SU-DHL-6 (cell line): Measurements from ENCODE around the gene SST.

Experiments
- EZH2phosphoT487 ChIP-seq: fragments of 200-600 bp; sonication (generic), shearing (Covaris generic); conservative IDR thresholded peaks from 2 replicates; pipeline ENCODE4 v1.6.1; 2018; ENCODE audit warnings: mild to moderate bottlenecking, antibody characterized with exemption, low read length, moderate library complexity, mixed read lengths
- TF ChIP-seq, protein P1 (sequence below): fragments of 200-600 bp; sonication (generic); IDR thresholded peaks from one replicate; pipeline ENCODE4 v1.5.1; 2017; ENCODE audit warnings: antibody characterized with exemption, mild to moderate bottlenecking, low read length, moderate library complexity; ENCODE audit not compliant: insufficient read depth, poor library complexity, severe bottlenecking

DNA sequence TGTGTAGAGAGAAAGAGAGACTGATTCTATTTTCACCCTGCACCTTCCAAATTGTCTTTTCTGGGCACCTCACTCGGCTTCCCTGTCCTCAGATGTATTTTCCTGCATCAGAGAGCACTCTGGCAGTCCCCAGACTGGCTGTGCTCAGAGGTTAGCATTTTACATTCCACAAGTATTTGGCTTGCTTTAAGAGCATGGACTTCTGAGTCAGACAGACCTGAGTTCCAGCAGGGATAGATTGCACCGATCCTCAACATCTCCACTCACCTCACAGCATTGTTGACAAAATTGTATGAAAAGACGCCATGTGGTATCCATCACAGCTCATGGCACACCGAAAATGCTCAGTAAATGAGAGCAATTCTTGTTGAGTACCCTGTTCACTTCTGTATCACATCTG lies 45.6 kb downstream of the SST start:
- TF ChIP-seq, protein P1, sequence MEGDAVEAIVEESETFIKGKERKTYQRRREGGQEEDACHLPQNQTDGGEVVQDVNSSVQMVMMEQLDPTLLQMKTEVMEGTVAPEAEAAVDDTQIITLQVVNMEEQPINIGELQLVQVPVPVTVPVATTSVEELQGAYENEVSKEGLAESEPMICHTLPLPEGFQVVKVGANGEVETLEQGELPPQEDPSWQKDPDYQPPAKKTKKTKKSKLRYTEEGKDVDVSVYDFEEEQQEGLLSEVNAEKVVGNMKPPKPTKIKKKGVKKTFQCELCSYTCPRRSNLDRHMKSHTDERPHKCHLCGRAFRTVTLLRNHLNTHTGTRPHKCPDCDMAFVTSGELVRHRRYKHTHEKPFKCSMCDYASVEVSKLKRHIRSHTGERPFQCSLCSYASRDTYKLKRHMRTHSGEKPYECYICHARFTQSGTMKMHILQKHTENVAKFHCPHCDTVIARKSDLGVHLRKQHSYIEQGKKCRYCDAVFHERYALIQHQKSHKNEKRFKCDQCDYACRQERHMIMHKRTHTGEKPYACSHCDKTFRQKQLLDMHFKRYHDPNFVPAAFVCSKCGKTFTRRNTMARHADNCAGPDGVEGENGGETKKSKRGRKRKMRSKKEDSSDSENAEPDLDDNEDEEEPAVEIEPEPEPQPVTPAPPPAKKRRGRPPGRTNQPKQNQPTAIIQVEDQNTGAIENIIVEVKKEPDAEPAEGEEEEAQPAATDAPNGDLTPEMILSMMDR, result no peak
- no peak for TF ChIP-seq EZH2phosphoT487
